Stimulated activated CD4-positive, alpha-beta T cell treated with anti-CD3 and anti-CD28 coated beads, Interleukin-2, amount 100 ng/mL, for 4 hours (primary cell): Measurements from ENCODE around the gene KIAA1328.
"Not testable (repeated sequence)": the region's sequence is repeated elsewhere in the genome, so short reads cannot be mapped to it uniquely, and the experiment has no call there.

Experiments used
- DNase-seq: peaks from one replicate; pipeline ENCODE4 v3.0.0-alpha.2; 2020; ENCODE audit warnings: low read depth

The KIAA1328 gene

GRCh38 chr18:36826556-36826955 lies 2.4 kb upstream of the KIAA1328 start:
- no peak for DNase-seq

- DNase-seq: no peak
Measured at GRCh38 chr18:36828157-36828629, 734 bp upstream of the KIAA1328 start.

- no peak for DNase-seq
Measured at GRCh38 chr18:36829362-36830157, 633 bp downstream of the KIAA1328 start.

- no peak for DNase-seq
Measured at GRCh38 chr18:36830158-36830495, 1.2 kb downstream of the KIAA1328 start.

GRCh38 chr18:36831139-36831538 lies 2.2 kb downstream of the KIAA1328 start:
- DNase-seq: no peak

GRCh38 chr18:36833120-36833519 lies 4.2 kb downstream of the KIAA1328 start:
- no peak for DNase-seq

- no peak for DNase-seq
Measured at GRCh38 chr18:36835927-36836326, 7.0 kb downstream of the KIAA1328 start.

GRCh38 chr18:36839835-36840234 lies 10.9 kb downstream of the KIAA1328 start:
- no peak for DNase-seq

GRCh38 chr18:36843199-36843598 lies 14.3 kb downstream of the KIAA1328 start:
- no peak for DNase-seq

- no peak for DNase-seq
Measured at GRCh38 chr18:36843784-36844183, 14.9 kb downstream of the KIAA1328 start.

- DNase-seq: no peak
Measured at GRCh38 chr18:36848609-36849008, 19.7 kb downstream of the KIAA1328 start.

- DNase-seq: no peak
Measured at GRCh38 chr18:36849288-36850006, 20.5 kb downstream of the KIAA1328 start.

GRCh38 chr18:36850527-36851201 lies 21.7 kb downstream of the KIAA1328 start:
- DNase-seq: no peak

GRCh38 chr18:36851202-36851590 lies 22.3 kb downstream of the KIAA1328 start:
- no peak for DNase-seq

GRCh38 chr18:36856815-36857214 lies 27.9 kb downstream of the KIAA1328 start:
- DNase-seq: no peak

- no peak for DNase-seq
Measured at GRCh38 chr18:36862182-36862581, 33.3 kb downstream of the KIAA1328 start.

- DNase-seq: no peak
Measured at GRCh38 chr18:36867056-36867455, 38.1 kb downstream of the KIAA1328 start.

- DNase-seq: no peak
Measured at GRCh38 chr18:36871801-36872200, 42.9 kb downstream of the KIAA1328 start.

GRCh38 chr18:36872329-36872728 lies 43.4 kb downstream of the KIAA1328 start:
- DNase-seq: no peak

- not testable (repeated sequence) for DNase-seq
Measured at GRCh38 chr18:36873826-36874225, 44.9 kb downstream of the KIAA1328 start.

GRCh38 chr18:36879796-36880195 lies 50.9 kb downstream of the KIAA1328 start:
- DNase-seq: not testable (repeated sequence)

GRCh38 chr18:36885981-36886380 lies 57.1 kb downstream of the KIAA1328 start:
- DNase-seq: no peak

- DNase-seq: no peak
Measured at GRCh38 chr18:36887114-36887513, 58.2 kb downstream of the KIAA1328 start.
